IMR-90 (cell line): ENCODE results near the gene DUT. TPM values are rescaled to one million over a fixed set of nuclear protein-coding genes. Genes with fewer than 3 reads are reported as not detected.

Experiments used
- ATAC-seq: fragments of 200-7000 bp; cut with Tn5 transposase; 2 replicates; pipeline ENCODE4 v1.9.1; 2020; ENCODE audit warnings: low read depth, mild to moderate bottlenecking, moderate library complexity
- BruUV-seq: library from RNA; stranded (reverse); fragments of 400-500 nt; replicated peaks from 2 replicates; lab custom pipeline; 2021; lab: Mats Ljungman, UMichigan
- CTCF ChIA-PET: fragments of 300-600 bp; formaldehyde crosslinking; extraction: SDS; loops from one replicate; lab custom pipeline; 2021; ENCODE audit warnings: antibody characterized with exemption; lab: Yijun Ruan, JAX
- POLR2A ChIA-PET: fragments of 300-600 bp; sonication (Branson Sonifier 250); formaldehyde crosslinking; loops from one replicate; lab custom pipeline; 2022; ENCODE audit warnings: antibody characterized with exemption; ENCODE audit not compliant: unreplicated experiment; lab: Charles Lee
- DNase-seq: peaks from one replicate; pipeline ENCODE4 v3.0.0; 2013
- H2AFZ ChIP-seq: replicated peaks from 2 replicates; pipeline ENCODE3; 2013; ENCODE audit warnings: low read length, mild to moderate bottlenecking; ENCODE audit not compliant: poor library complexity
- H2AK5ac ChIP-seq: 2 replicates; pipeline ENCODE4 v1.6.1; 2013; ENCODE audit warnings: low read depth, low read length, inconsistent platforms
- H2AK9ac ChIP-seq: replicated peaks from 2 replicates; pipeline ENCODE3; 2013; ENCODE audit warnings: mild to moderate bottlenecking, low read depth, low read length, moderate library complexity; ENCODE audit not compliant: poor library complexity
- H2BK120ac ChIP-seq: 2 replicates; pipeline ENCODE4 v1.6.1; 2013; ENCODE audit warnings: low read depth, low read length, inconsistent platforms
- H2BK15ac ChIP-seq: 3 replicates; pipeline ENCODE4 v1.6.1; 2013; ENCODE audit warnings: low read depth, low read length, inconsistent platforms
- H2BK20ac ChIP-seq: 2 replicates; pipeline ENCODE4 v1.6.1; 2013; ENCODE audit warnings: low read depth, mild to moderate bottlenecking, inconsistent platforms, low read length, moderate library complexity
- H2BK5ac ChIP-seq: 2 replicates; pipeline ENCODE4 v1.6.1; 2013; ENCODE audit warnings: mild to moderate bottlenecking, low read depth, low read length, inconsistent platforms; ENCODE audit not compliant: poor library complexity, severe bottlenecking
- H3K14ac ChIP-seq: replicated peaks from 2 replicates; pipeline ENCODE4 v1.6.1; 2013; ENCODE audit warnings: low read depth, low read length, inconsistent platforms
- H3K18ac ChIP-seq: 2 replicates; pipeline ENCODE4 v1.6.1; 2013; ENCODE audit warnings: low read depth, low read length, control low read depth
- H3K23ac ChIP-seq: 2 replicates; pipeline ENCODE4 v1.6.1; 2013; ENCODE audit warnings: low read depth, low read length, inconsistent platforms
- H3K27ac ChIP-seq: 2 replicates; pipeline ENCODE4 v1.5.1; 2013; ENCODE audit warnings: mild to moderate bottlenecking, control low read depth, low read length; ENCODE audit not compliant: insufficient read depth
- H3K27me3 ChIP-seq: 2 replicates; pipeline ENCODE4 v1.6.1; 2013; ENCODE audit warnings: low read length; ENCODE audit not compliant: control insufficient read depth, insufficient read depth
- H3K36me3 ChIP-seq: 2 replicates; pipeline ENCODE4 v1.6.1; 2013; ENCODE audit warnings: low read length, mixed read lengths; ENCODE audit not compliant: control insufficient read depth, insufficient read depth
- H3K4ac ChIP-seq: 2 replicates; pipeline ENCODE4 v1.6.1; 2013; ENCODE audit warnings: low read depth, low read length, inconsistent platforms
- H3K4me1 ChIP-seq: 2 replicates; pipeline ENCODE4 v1.6.1; 2013; ENCODE audit warnings: low read length, mixed read lengths; ENCODE audit not compliant: control insufficient read depth, insufficient read depth
- H3K4me2 ChIP-seq: 2 replicates; pipeline ENCODE4 v1.6.1; 2013; ENCODE audit warnings: low read depth, mild to moderate bottlenecking, control low read depth, low read length, moderate library complexity
- H3K4me3 ChIP-seq: 2 replicates; pipeline ENCODE4 v1.5.1; 2013; ENCODE audit warnings: low read depth, mild to moderate bottlenecking, control low read depth, low read length, moderate library complexity; ENCODE audit not compliant: insufficient read depth
- H3K56ac ChIP-seq: 2 replicates; pipeline ENCODE4 v1.6.1; 2013; ENCODE audit warnings: low read length, inconsistent platforms; ENCODE audit not compliant: insufficient read depth; ENCODE audit errors: extremely low read depth
- H3K79me1 ChIP-seq, 2 experiments: 2 replicates each; pipeline ENCODE4 v1.6.1; 2013; ENCODE audit warnings: low read length in 2 of 2, inconsistent platforms in 1 of 2, low read depth in 1 of 2
- H3K9ac ChIP-seq: 2 replicates; pipeline ENCODE4 v1.6.1; 2013; ENCODE audit warnings: low read depth, low read length, control low read depth
- H3K9me1 ChIP-seq: 2 replicates; pipeline ENCODE4 v1.6.1; 2013; ENCODE audit warnings: low read length, inconsistent platforms; ENCODE audit not compliant: insufficient read depth
- H3K9me3 ChIP-seq: 2 replicates; pipeline ENCODE4 v1.6.1; 2013; ENCODE audit warnings: low read length; ENCODE audit not compliant: control insufficient read depth, insufficient read depth
- H4K20me1 ChIP-seq: 2 replicates; pipeline ENCODE4 v1.6.1; 2013; ENCODE audit warnings: low read length, inconsistent platforms; ENCODE audit not compliant: insufficient read depth
- H4K5ac ChIP-seq: 2 replicates; pipeline ENCODE4 v1.6.1; 2013; ENCODE audit warnings: mild to moderate bottlenecking, low read depth, low read length, control low read depth
- H4K8ac ChIP-seq, 2 experiments: 2 replicates each; pipeline ENCODE4 v1.6.1; 2013; ENCODE audit warnings: low read depth in 2 of 2, low read length in 2 of 2, control low read depth in 1 of 2, inconsistent platforms in 1 of 2
- H4K91ac ChIP-seq: 2 replicates; pipeline ENCODE4 v1.6.1; 2013; ENCODE audit warnings: low read depth, low read length, inconsistent platforms; ENCODE audit not compliant: insufficient read depth
- CTCF ChIP-seq: conservative IDR thresholded peaks from 2 replicates; pipeline ENCODE4 v1.5.1; 2012; ENCODE audit warnings: mild to moderate bottlenecking, low read depth, low read length, improper control_type of control experiment
- MAZ ChIP-seq: IDR thresholded peaks from 2 replicates; pipeline ENCODE4 v1.6.1; 2012; ENCODE audit warnings: low read depth, mild to moderate bottlenecking, low read length, improper control_type of control experiment, moderate library complexity, borderline replicate concordance
- WGBS, 2 experiments: methylation state at CpG; one replicate each; pipeline versions ENCODE4 v1.1.5 to v1.1.7; 2013; ENCODE audit warnings: missing lambda C conversion rate in 2 of 2; ENCODE audit not compliant: insufficient read length in 1 of 2; ENCODE audit errors: extremely low coverage in 2 of 2; 5-methylcytosine and 5-hydroxymethylcytosine counted together
- dilution Hi-C: fragments of 300-500 bp; cut with HindIII; formaldehyde crosslinking; loops from one replicate; pipeline ENCODE4 v1.14.3; 2018; ENCODE audit warnings: low sequenced_read_pairs; ENCODE audit not compliant: unreplicated experiment
- in situ Hi-C: fragments of 300-500 bp; cut with MboI; formaldehyde crosslinking; loops from 3 replicates; pipeline ENCODE4 v1.14.3; 2019; ENCODE audit warnings: low sequenced_read_pairs, inconsistent platforms, mixed read lengths
- intact Hi-C: fragments of 100-400 bp; cut with micrococcal nuclease; formaldehyde crosslinking; loops from 2 replicates; pipeline ENCODE4 v1.10.0; 2022
- polyA plus RNA-seq, 3 experiments: library from polyadenylated mRNA; depleted of rRNA; stranded (reverse); fragments of >200 nt; gene quantifications; 2 replicates each; pipeline ENCODE4 v1.2.3, GENCODE V29; 2012; ENCODE audit warnings: low replicate concordance in 1 of 3
- total RNA-seq: library from RNA; depleted of rRNA; stranded (reverse); fragments of >200 nt; gene quantifications from 2 replicates; pipeline ENCODE4 v1.2.3, GENCODE V29; 2012

DUT gene
- total and polyA plus RNA-seq, 2 of the 4 experiments (the other 2 are of a cell fraction) = 18.8 to 36.4 TPM

- peak; percentile 20 for DNase-seq
- Histone ChIP-seq H2AK5ac (no peak overlapping the region), H2BK15ac (no peak overlapping the region), H3K4me2 (no peak overlapping the region), H3K9me3 (no peaks in the 10 kb centered on the region), H3K14ac (no peak overlapping the region), H3K23ac (no peak overlapping the region), H3K9ac (no peak overlapping the region), H2BK120ac (no peak overlapping the region), H2AK9ac (no peak overlapping the region), H3K4ac (no peak overlapping the region), H4K20me1 (no peaks in the 10 kb centered on the region), H3K79me1 (no peaks in the 10 kb centered on the region), H3K27ac (no peak overlapping the region), H4K91ac (no peak overlapping the region), H2BK20ac (no peak overlapping the region), H4K5ac (no peak overlapping the region), H3K18ac (no peak overlapping the region), H3K4me3 (no peak overlapping the region), H4K8ac (no peak overlapping the region), H3K36me3 (no peaks in the 10 kb centered on the region), H2BK5ac (no peak overlapping the region), H3K9me1 (no peaks in the 10 kb centered on the region), H2AFZ (no peak overlapping the region), H3K27me3 (peaks cover under 1% of the 10 kb centered on the region; the same call in 1 of the 2 replicates), H3K56ac (no peak overlapping the region), H3K4me1 (no peaks in the 10 kb centered on the region; the same call in none of the 2 replicates)
- CTCF ChIA-PET = no interaction called here
- BruUV-seq = no TSS peak
- ATAC-seq = peak; percentile 57
- in situ Hi-C loops = loop anchor here (10.0 kb wide), 1 partner anchor 1087 kb away; no protein-coding TSS in a partner anchor
- dilution Hi-C loops = no loop called here
- TF ChIP-seq CTCF (0 out of 2 replicates have a peak, but pooled peaks have one; percentile 14), MAZ (no peak)
- POLR2A ChIA-PET = no interaction called here
- WGBS, 2 experiments = 100% methylated on average over 1 of the region's 4 CpGs; no CpG with 5 or more reads in 1 of the 2 experiments
- intact Hi-C loops = no loop called here
Measured at GRCh38 chr15:48281674-48282073, 49.6 kb upstream of the DUT start.
